Stimulated activated CD4-positive, alpha-beta T cell treated with anti-CD3 and anti-CD28 coated beads, Interleukin-12 subunit alpha, Interleukin-12 subunit beta, amount 100 ng/mL, for 48 hours (primary cell): Measurements from ENCODE around the gene IRAK3.

Experiments used
- DNase-seq, 3 donors: peaks; one replicate each; pipeline ENCODE4 v3.0.0-alpha.2; 2020; ENCODE audit warnings: low read depth in 2 of 3, low spot score in 1 of 3

IRAK3 gene, protein sequence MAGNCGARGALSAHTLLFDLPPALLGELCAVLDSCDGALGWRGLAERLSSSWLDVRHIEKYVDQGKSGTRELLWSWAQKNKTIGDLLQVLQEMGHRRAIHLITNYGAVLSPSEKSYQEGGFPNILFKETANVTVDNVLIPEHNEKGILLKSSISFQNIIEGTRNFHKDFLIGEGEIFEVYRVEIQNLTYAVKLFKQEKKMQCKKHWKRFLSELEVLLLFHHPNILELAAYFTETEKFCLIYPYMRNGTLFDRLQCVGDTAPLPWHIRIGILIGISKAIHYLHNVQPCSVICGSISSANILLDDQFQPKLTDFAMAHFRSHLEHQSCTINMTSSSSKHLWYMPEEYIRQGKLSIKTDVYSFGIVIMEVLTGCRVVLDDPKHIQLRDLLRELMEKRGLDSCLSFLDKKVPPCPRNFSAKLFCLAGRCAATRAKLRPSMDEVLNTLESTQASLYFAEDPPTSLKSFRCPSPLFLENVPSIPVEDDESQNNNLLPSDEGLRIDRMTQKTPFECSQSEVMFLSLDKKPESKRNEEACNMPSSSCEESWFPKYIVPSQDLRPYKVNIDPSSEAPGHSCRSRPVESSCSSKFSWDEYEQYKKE

DNA sequence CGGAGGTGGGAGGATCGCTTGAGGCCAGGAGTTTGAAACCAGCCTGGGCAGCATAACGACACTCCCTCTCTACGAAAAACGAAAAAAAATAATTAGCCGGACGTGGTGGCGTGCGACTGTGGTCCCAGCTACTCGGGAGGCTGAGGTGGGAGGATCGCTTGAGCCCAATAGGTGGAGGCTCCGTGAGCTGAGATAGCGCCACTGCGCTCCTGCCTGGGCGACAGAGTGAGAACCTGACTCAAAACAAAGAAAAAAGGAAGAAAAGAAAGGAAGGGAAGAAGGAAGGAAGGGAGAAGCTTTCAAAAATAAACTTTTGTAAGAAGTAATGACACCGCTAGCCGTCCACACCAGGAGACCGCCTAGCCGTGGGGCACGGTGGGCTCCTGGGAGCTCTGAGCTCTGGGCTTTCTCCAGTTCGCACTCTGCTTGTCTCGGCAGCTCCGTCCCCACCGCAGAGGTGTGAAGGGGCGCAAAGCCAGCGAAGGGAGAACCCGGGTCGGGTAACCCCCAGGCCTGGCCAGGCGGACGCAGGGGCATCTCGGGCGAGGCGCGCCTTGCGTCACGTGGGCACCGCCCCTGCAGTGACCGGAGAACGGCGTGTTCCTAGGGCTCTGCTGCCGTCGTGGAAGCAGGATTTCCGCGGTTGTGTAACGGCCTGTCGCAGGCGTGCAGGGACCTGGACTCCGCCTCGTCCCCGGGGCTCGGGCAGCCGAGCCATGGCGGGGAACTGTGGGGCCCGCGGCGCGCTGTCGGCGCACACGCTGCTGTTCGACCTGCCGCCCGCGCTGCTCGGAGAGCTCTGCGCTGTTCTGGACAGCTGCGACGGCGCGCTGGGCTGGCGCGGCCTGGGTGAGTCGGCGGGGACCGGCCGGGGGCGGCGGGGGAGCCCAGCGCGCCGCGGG lies at the start of gene IRAK3:
IRAK3 (plus strand) TSS at position 631 of the 902 bp plus-strand sequence; CDS start at position 717, 86 bp downstream.
- DNase-seq, result peak in 2 of 3 donors; percentile 9 to 16

DNA sequence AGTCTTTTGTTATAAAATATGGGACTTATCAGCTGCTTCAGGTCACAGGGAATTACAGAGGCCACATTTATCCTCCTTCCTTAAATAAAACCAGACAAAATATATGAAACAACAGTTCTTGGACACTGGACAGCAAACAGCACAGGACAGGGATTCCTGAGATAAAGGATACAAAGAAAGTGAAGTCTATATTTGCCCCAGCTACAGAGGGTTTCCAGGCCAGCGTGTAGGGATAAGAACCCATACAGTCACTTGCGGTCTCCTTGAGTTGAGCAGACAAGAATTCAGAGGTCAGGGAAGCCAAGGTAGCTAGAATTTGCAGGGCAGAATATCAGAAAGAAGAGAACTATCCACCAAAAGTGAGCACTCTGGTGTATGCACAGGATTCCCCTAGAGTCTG lies 49.7 kb upstream of the IRAK3 start:
- no peak for DNase-seq

DNA sequence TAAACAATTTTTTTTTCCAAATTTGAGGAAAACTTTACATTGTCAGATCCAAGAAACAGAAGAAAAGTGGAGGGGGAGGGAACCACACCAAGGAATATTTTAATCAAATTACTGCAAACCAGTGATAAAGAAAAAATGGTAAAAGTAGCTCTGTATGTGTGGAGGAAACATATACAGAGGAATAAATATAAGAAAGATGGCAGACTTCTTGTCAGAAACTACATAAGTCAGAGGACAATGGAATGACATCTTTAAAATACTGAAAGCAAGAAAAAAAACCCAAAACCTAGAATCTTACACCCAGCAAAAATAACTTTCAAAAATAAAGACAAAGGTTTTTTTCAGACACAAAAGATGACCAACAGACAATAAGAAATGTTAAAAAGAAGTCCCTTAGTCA lies 48.3 kb upstream of the IRAK3 start:
- DNase-seq, result no peak

DNA sequence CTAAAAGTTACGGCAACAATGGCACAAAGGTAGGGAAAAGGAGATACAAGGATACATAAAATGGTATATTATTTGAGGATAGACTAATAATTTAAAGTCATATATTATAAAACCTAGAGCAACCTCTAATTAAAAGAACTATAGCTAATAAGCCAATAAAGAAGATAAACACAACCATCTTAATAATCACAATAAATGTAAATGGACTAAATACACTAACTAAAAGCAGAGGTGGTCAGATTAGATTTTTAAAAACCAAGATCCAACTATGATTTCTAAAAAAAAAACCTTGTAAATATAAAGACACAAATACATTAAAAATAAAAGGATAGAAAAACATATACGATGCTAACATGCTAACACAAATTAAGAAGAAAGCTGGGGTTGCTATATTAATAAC lies 47.7 kb upstream of the IRAK3 start:
- DNase-seq, result no peak

DNA sequence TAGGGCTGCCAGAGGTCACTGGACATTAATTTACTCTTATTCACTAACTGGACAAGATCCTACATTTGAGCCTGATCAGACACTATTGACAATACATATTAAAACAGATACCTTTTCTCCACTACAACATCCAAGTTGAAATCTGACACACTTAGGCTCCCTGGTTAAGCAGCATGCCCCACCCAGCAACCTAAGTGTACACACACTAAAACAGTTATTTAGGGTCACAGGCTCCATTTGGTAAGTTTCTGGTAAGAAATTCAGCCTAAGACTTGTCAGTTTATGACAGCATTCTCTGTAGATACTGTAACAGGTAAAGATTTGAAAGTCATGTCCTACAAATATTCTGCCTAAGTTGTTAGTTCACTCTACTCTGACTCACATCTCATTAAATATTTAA lies 46.2 kb upstream of the IRAK3 start:
- no peak for DNase-seq

DNA sequence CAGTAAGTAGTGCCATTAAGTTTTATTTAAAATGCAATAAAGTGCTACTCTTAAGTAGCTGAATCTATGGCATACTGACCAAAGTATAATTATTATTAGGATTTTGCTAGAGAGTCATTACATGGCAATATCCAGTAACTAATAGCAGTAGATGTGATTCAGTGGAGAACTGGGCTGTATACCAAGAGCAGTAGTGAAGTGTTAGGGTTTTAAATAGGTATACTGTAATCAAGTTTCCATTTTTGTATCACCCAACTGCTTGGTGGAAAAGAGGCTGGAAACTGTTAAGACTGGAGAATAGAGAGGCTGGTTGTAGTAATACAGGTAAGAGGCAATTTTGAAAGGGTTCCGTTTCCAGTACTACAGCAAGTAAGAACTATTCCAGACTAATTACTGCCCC lies 45.1 kb upstream of the IRAK3 start:
- no peak for DNase-seq

DNA sequence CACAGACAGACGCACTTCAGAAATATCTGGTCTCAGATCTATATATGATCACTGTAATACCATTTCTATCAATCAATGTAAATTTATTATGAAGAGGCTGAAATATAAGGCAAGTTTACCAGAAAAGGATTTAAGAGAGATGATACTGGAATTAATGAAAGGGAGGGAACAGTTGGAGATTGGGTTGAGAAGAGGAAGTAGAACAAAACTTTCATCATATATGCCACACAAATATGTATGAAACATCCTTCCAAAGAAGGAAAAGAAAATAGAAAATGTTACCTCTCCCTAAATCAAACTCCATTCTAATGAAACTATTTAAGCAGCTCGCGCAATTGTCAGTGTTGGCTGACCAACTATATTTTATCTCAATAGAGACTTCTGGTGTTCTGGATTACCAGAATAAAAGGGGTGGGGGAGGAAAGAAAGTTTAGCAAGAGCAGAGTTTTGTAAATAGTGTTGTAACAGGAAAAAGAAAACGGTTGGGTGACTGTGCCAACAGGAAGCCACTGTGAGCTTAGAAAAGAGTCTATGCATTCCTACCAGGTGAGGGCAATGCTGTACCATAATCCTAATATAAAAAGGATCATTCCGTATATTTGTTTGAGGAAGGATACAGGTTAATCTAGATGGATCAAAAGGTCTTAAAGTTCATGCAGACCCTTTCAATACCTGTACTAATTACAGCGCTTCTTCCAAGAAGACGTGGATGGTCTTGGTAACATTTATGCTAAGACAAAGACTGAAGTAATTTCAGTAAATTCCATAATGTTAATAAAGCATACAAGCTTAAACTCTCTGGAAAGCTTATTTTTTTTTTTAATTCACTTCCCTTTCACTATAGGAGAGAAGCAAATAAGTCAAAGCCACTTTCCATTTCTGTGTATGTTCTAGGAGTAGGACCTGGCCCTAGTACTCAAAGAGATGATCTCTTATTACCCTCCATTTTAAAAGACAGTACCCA lies 43.9 kb upstream of the IRAK3 start:
- no peak for DNase-seq

DNA sequence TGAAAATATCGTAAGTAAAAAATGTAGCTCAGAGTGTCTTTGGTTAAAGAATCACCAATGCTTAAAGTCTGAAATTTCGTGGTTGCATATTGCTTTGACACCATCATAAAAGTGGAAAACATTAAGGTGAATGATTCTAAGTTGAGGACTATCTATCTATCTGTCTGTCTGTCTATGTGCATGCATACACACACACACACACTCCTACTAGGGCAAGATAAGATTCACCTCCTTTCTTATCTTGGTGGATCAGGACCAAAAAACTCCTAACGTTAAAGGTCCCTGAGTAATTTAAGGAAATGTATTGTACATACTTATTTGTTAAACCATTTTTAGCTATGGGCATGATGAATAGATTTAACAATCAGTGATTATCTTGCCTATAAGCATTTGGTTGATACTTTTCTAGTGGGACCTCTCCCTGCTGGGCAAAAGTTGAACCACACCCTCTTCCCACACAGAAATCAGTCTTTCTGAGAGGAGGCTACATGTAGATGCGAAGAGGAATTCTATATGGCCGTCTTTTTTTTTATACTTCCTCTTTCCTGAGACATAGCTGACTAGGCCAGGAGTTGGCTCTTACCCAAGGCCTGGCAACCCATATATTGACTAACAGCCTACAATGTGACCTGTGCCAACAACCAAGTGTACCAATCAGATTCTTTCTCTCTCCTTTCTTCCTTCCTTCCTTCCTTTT lies 39.2 kb upstream of the IRAK3 start:
- DNase-seq, result no peak

DNA sequence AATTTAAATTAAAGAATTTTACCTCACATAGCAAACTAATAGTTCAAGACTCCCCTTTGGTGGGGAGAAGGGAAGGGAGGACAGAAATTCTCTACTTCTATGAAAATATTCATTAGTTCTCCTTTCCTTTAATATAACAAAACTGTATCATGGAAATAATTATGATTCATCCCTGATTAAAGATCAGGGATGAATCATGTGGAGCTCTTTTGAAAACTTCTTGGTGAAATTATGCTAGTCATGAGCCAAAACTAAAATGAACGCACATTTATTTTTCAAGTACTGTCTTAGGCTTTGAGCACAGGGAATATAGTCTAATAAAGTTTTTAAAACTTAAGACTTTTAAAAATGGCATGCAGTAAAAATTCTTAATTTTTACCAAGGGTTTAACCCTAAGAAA lies 36.3 kb upstream of the IRAK3 start:
- DNase-seq, result no peak

DNA sequence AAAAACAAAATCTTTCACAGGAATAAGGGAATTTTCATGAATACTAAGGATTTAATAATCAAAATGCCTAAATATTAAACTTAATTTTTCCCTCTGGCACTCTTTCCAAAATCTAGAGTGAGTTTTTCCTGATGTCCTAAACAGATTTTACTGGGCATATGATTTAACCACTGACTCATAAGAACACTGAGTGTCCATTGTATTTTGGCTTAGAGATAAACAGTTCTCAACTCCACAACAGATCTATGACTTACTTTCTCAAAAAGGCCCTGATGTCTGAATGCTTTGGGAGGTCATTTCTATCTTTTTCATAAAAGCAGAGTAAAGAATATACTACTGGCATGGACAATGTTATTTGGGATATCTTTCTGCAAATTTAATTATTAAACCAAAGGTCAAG lies 34.2 kb upstream of the IRAK3 start:
- DNase-seq, result no peak

DNA sequence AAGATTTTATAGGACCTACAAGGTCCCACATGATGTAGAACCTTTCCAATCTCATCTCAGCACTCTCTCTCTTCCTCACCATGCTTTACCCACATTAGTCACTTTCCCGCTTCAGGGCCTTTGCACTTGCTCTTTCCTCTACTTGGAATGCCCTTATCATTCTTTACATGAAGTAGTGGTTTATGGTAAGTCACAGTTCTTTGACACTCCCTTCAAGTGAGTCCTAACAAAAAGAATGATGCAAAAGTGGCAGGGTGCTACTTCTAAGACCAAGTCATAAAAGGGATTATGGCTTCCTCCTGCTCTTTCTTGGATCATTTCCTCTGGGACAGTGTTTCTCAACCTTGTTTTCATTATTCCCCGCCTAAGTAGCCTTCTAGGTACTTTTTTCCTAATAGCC lies 32.4 kb upstream of the IRAK3 start:
- no peak for DNase-seq

DNA sequence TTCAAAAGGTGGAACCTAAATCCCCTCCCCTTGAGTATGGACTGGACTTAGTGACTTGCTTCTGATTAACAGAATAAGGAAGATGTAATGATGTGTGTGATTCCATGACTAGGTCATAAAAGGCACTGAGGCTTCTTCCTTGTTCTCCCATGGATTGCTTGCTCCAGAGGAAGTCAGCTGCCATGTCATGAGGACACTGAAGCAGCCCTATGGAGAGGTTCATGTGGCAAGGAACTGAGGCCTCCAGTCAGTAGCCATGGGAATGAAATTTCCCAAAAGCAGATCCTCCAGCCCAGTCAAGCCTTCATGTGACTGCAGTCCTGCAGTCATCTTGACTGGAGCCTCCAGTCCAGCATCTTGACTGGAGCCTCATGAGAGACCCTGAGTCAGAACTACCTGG lies 29.9 kb upstream of the IRAK3 start:
- DNase-seq, result no peak

DNA sequence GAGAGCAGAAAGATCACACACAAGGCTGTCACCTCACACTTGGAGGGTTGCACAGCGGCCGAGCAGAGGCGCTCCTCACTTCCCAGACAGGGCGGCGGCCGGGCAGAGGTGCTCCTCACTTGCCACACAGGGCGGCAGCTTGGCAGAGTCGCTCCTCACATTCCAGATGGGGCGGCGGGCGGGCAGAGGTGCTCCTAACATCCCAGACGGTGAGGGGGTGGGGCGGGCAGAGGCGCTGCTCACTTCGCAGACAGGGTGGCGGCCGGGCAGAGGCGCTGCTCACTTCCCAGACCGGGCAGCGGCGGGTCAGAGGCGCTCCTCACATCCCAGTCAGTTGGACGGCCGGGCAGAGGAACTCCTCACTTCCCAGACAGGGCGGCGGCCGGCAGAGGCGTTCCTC lies 28.3 kb upstream of the IRAK3 start:
- no peak for DNase-seq

DNA sequence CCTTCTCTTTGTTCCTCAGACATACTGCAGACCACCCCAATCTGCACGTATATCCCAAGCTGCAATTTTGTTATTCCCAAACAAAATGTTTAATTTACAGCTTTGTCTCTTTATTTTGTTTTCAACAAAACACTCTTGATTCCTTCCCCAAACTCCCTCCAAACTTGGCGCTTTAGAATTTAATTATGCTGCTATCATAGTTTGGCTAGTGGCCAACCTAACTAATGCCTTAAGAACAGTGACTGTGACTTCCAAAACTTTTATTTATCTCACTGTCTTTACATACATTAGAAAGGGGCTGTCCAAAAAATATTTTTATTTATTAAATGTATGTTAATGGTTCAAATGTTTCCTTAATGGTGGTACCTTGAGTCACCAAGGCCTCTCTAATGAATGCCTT lies 26.3 kb upstream of the IRAK3 start:
- DNase-seq, result no peak

DNA sequence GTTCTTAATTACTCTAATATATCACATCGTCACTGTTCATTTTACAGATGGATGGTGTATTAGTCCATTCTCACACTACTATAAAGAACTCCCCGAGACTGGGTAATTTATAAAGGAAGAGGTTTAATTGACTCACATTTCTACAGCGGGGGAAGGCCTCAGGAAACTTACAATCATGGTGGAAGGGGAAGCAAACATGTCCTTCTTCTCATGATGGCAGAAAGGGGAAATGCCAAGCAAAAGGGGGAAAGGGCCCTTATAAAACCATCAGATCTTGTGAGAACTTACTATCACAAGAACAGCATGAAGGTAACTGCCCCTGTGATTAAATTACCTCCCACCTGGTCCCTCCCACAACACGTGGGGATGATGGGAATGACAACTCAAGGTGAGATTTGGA lies 25.7 kb upstream of the IRAK3 start:
- DNase-seq, result no peak

DNA sequence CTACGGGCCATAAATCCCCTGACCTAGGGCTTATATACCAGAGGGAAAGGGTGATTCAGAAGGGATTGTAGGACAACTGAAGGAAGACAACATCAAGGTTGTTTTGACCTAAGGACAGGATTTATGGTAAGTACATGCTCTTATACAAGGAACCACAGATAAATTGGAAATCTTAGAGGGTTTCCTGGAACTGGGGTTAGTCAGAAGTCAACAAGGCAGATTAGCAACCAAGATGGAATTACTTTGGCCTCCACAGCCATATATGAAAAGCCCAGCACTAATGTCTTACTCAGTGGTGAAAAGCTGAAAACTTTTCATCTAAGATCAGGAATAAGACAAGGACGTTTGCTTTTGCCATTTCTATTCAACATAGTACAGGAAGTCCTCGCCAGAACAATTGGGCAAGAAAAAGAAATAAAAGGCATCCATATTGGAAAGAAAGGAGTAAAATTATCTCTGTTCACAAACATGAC lies 24.6 kb upstream of the IRAK3 start:
- no peak for DNase-seq

DNA sequence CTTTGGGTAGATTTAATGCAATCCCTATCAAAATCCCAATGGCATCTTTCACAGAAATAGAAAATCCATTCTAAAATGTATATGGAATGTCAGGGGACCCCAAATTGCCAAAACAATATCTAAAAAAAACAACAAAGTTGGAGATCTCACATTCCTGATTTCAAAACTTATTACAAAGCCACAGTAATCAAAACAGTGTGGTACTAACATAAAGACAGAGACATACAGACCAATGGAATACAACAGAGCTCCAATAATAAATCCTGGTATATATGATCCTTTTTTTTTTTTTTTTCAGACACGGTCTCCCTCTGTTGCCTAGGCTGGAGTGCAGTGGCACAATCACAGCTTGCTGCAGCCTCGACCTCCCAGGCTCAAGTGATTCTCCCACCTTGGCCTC lies 23.9 kb upstream of the IRAK3 start:
- no peak for DNase-seq

DNA sequence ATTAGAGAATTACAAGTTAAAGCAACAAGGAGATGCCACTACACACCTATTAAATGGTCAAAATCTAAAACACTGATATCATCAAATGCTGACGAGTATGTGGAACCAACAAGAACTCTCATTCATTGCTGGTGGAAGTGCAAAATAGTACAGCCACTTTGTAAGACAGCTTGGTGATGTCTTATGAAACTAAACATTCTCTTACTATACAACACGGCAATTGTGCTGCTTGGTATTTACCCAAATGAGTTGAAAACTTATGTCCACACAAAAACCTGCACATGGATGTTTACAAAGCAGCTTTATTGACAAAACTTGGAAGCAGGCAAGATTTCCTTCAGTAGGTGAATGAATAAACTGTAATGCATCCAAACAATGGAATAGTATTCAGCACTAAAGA lies 22.5 kb upstream of the IRAK3 start:
- no peak for DNase-seq

DNA sequence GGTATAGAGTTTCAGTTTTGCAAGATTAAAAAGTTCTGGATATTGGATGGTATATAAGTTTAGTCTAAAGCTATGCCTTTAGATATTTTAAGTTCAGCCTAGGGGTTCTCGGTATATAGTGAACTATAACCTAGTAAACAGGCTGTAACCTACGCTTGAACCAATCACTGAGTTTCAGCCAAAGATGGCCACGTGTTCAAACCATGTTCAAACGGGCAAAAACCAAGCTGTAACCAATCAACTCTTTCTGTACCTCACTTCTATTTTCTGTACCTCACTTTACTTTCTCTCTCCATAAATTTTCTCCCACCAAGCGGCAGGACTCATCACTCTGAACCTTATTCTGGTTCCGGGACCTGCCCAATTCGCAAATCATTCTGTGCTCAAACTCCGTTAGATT lies 20.6 kb upstream of the IRAK3 start:
- DNase-seq, result no peak
